Endothelial cell of umbilical vein (primary cell): ENCODE results near the gene SLC9A9. TPM values are rescaled to one million over a fixed set of nuclear protein-coding genes. Genes with fewer than 3 reads are reported as not detected.

Experiments used
- BruUV-seq: library from RNA; stranded (reverse); fragments of 400-500 nt; replicated peaks from 2 replicates; lab custom pipeline; 2021; lab: Mats Ljungman, UMichigan
- CTCF ChIA-PET: fragments of 300-600, 350-600 bp; sonication (Branson Sonifier 250); formaldehyde crosslinking; loops from one replicate; lab custom pipeline; 2021; ENCODE audit warnings: antibody characterized with exemption, inconsistent platforms; lab: Charles Lee
- POLR2A ChIA-PET: fragments of 300-600, 350-600 bp; sonication (Branson Sonifier 250); formaldehyde crosslinking; loops from one replicate; lab custom pipeline; 2021; ENCODE audit warnings: antibody characterized with exemption, inconsistent platforms; lab: Charles Lee
- DNase-seq: peaks from one replicate; pipeline ENCODE4 v3.0.0-alpha.2; 2011; ENCODE audit warnings: low read depth, low spot score
- FAIRE-seq: peaks from 2 replicates; lab custom pipeline; 2011; peaks lifted over from hg19 to GRCh38; lab: Jason Lieb, UNC
- H2AFZ ChIP-seq: 2 replicates; pipeline ENCODE4 v1.6.0; 2012; ENCODE audit warnings: low read depth, low read length, control low read depth, inconsistent platforms
- H3K27ac ChIP-seq: 2 replicates; pipeline ENCODE4 v1.5.1; 2011; ENCODE audit warnings: low read depth, mild to moderate bottlenecking, control low read depth, low read length, moderate library complexity; ENCODE audit not compliant: insufficient read depth
- H3K27me3 ChIP-seq, 2 experiments: 2 replicates each; pipeline versions ENCODE4 v1.6.0 to v1.6.1; 2011; ENCODE audit warnings: low read length in 2 of 2, mixed read lengths in 1 of 2; ENCODE audit not compliant: control insufficient read depth in 2 of 2, insufficient read depth in 2 of 2
- H3K36me3 ChIP-seq, 2 experiments: 2 replicates in 1 of 2; 3 replicates in 1 of 2; pipeline ENCODE4 v1.5.1; 2011; ENCODE audit warnings: low read length in 2 of 2, mild to moderate bottlenecking in 1 of 2, moderate library complexity in 1 of 2; ENCODE audit not compliant: control insufficient read depth in 2 of 2, insufficient read depth in 2 of 2; ENCODE audit errors: extremely low read depth in 1 of 2
- H3K4me1 ChIP-seq: 3 replicates; pipeline ENCODE4 v1.5.1; 2011; ENCODE audit warnings: mild to moderate bottlenecking, low read length; ENCODE audit not compliant: control insufficient read depth, insufficient read depth; ENCODE audit errors: extremely low read depth
- H3K4me2 ChIP-seq: 2 replicates; pipeline ENCODE4 v1.6.1; 2011; ENCODE audit warnings: low read length, control low read depth, mixed read lengths; ENCODE audit not compliant: insufficient read depth
- H3K4me3 ChIP-seq, 3 experiments: fragments of 200-600 bp in 1 of 3; sonication (generic), shearing (Covaris generic) in 1 of 3; replicated peaks in 1 of 3; 2 replicates each; pipeline ENCODE4 v1.5.1; 2011 to 2016; ENCODE audit warnings: control low read depth in 3 of 3, low read length in 3 of 3, mild to moderate bottlenecking in 2 of 3, inconsistent platforms in 1 of 3, low read depth in 1 of 3, moderate library complexity in 1 of 3; ENCODE audit not compliant: insufficient read depth in 1 of 3
- H3K79me2 ChIP-seq: 2 replicates; pipeline ENCODE4 v1.6.0; 2012; ENCODE audit warnings: low read length, inconsistent platforms; ENCODE audit not compliant: control insufficient read depth, insufficient read depth
- H3K9ac ChIP-seq: replicated peaks from 2 replicates; pipeline ENCODE3; 2011; ENCODE audit warnings: low read length, control low read depth; ENCODE audit not compliant: insufficient read depth; ENCODE audit errors: extremely low read depth
- H3K9me1 ChIP-seq: replicated peaks from 3 replicates; pipeline ENCODE4 v1.6.0; 2011; ENCODE audit warnings: mild to moderate bottlenecking, low read length; ENCODE audit not compliant: control insufficient read depth, insufficient read depth; ENCODE audit errors: extremely low read depth
- H3K9me3 ChIP-seq: replicated peaks from 2 replicates; pipeline ENCODE4 v1.5.1; 2012; ENCODE audit warnings: low read length, inconsistent platforms; ENCODE audit not compliant: control insufficient read depth, insufficient read depth
- H4K20me1 ChIP-seq: replicated peaks from 2 replicates; pipeline ENCODE3; 2011; ENCODE audit warnings: mild to moderate bottlenecking, low read length; ENCODE audit not compliant: control insufficient read depth, insufficient read depth; ENCODE audit errors: extremely low read depth
- CTCF ChIP-seq, 2 donors: IDR thresholded peaks; 1 replicate in 1 of 2; 2 replicates in 1 of 2; pipeline ENCODE4 v1.5.1; 2011; ENCODE audit warnings: low read length in 2 of 2, mild to moderate bottlenecking in 2 of 2, moderate library complexity in 2 of 2, control low read depth in 1 of 2, inconsistent platforms in 1 of 2, low read depth in 1 of 2; ENCODE audit not compliant: insufficient read depth in 1 of 2; ENCODE audit errors: extremely low read depth in 1 of 2
- EZH2 ChIP-seq: IDR thresholded peaks from 2 replicates; pipeline ENCODE4 v1.6.1; 2012; ENCODE audit warnings: borderline replicate concordance, low read depth, mild to moderate bottlenecking, moderate library complexity, low read length, inconsistent platforms; ENCODE audit not compliant: severe bottlenecking
- FOS ChIP-seq: IDR thresholded peaks from 2 replicates; pipeline ENCODE4 v1.6.1; 2011; ENCODE audit warnings: mild to moderate bottlenecking, low read length, moderate library complexity, borderline replicate concordance; ENCODE audit not compliant: insufficient read depth
- GATA2 ChIP-seq: IDR thresholded peaks from 2 replicates; pipeline ENCODE4 v1.7.0; 2011; ENCODE audit warnings: low read depth, mild to moderate bottlenecking, moderate library complexity, mixed read lengths, low read length; ENCODE audit not compliant: insufficient read length, insufficient read depth
- JUN ChIP-seq: IDR thresholded peaks from 2 replicates; pipeline ENCODE4 v1.6.1; 2011; ENCODE audit warnings: borderline replicate concordance, low read depth; ENCODE audit not compliant: insufficient read length, insufficient read depth
- MYC ChIP-seq: IDR thresholded peaks from one replicate; pipeline ENCODE4 v1.6.1; 2011; ENCODE audit warnings: mild to moderate bottlenecking, low read depth, low read length
- POLR2A ChIP-seq: IDR thresholded peaks from 2 replicates; pipeline ENCODE4 v1.6.1; 2012; ENCODE audit warnings: low read depth, mild to moderate bottlenecking, control low read depth, low read length
- POLR2AphosphoS5 ChIP-seq: IDR thresholded peaks from 2 replicates; pipeline ENCODE4 v1.6.1; 2012; ENCODE audit warnings: low read depth, mild to moderate bottlenecking, control low read depth, low read length, moderate library complexity; ENCODE audit not compliant: insufficient read depth
- dilution Hi-C: fragments of 300-500 bp; cut with MboI; formaldehyde crosslinking; loops from one replicate; pipeline ENCODE4 v1.15.0; 2019; ENCODE audit warnings: low sequenced_read_pairs; ENCODE audit not compliant: extremely low pct_ligation_motif_present
- intact Hi-C: fragments of 100-400 bp; cut with micrococcal nuclease; formaldehyde crosslinking; loops from one replicate; pipeline ENCODE4 v1.10.0; 2022
- polyA plus RNA-seq, 4 experiments: library from polyadenylated mRNA; depleted of rRNA in 3 of 4; stranded (reverse) in 3 of 4; unstranded in 1 of 4; fragments of >200 nt; gene quantifications; 2 replicates each; pipeline versions ENCODE4 v1.2.1 to v1.2.3, GENCODE V29; 2011 to 2012; ENCODE audit warnings: missing spikeins in 1 of 4
- total RNA-seq: library from RNA; stranded (reverse); gene quantifications from 2 replicates; pipeline ENCODE4 v1.2.3, GENCODE V29; 2021
- TF ChIP-seq, protein P1 (sequence below): IDR thresholded peaks from 2 replicates; pipeline ENCODE4 v1.6.1; 2011; ENCODE audit not compliant: insufficient read depth, insufficient read length

Gene SLC9A9
- total and polyA plus RNA-seq, 2 donors (not counting 3 experiments of a cell fraction or from before 2014, with no cell fraction given) = 1.5 to 1.8 TPM

GRCh38 chr3:143612541-143612940 lies 235.7 kb downstream of the SLC9A9 start:
- CTCF ChIA-PET = no interaction called here
- intact Hi-C loops = no loop called here
- no peak overlapping the region for H3K4me3 ChIP-seq
- H3K79me2 ChIP-seq = no peaks in the 10 kb centered on the region
- dilution Hi-C loops = no loop called here
- DNase-seq = no peak
- H3K9ac ChIP-seq = no peak overlapping the region
- TF ChIP-seq, protein P1, sequence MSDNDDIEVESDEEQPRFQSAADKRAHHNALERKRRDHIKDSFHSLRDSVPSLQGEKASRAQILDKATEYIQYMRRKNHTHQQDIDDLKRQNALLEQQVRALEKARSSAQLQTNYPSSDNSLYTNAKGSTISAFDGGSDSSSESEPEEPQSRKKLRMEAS = no peak
- TF ChIP-seq JUN = no peak
- TF ChIP-seq POLR2A = no peak
- TF ChIP-seq GATA2 = no peak
- TF ChIP-seq EZH2 = no peak
- TF ChIP-seq FOS = no peak
- no peak for TF ChIP-seq POLR2AphosphoS5
- no peak for TF ChIP-seq MYC
- no peak for TF ChIP-seq CTCF (IDR thresholded peaks at IDR 0.05; ENCODE audit: extremely low read depth in 1 of 2, insufficient read depth in 1 of 2, low read depth in 1 of 2, low read length in 2 of 2)
- H3K9me3 ChIP-seq = no peaks in the 10 kb centered on the region
- no peaks in the 10 kb centered on the region for H3K4me1 ChIP-seq
- BruUV-seq = no TSS peak
- FAIRE-seq = no peak
- no peak overlapping the region for H3K27ac ChIP-seq
- H3K36me3 ChIP-seq = no peaks in the 10 kb centered on the region
- no peaks in the 10 kb centered on the region for H3K27me3 ChIP-seq
- no peaks in the 10 kb centered on the region for H4K20me1 ChIP-seq
- H2AFZ ChIP-seq = no peak overlapping the region
- H3K9me1 ChIP-seq = no peaks in the 10 kb centered on the region
- POLR2A ChIA-PET = no interaction called here
- no peak overlapping the region for H3K4me2 ChIP-seq
